Activated T-cell treated with anti-CD3 and anti-CD28 coated beads, Interleukin-2, amount 50 U/mL, for 72 hours (primary cell): ENCODE measurements around the gene KIRREL3. TPM values are rescaled to one million over a fixed set of nuclear protein-coding genes. Genes with fewer than 3 reads are reported as not detected.

Experiments
- ATAC-seq, 2 donors: fragments of 150-1000 bp; cut with Tn5 transposase; replicated peaks in 1 of 2; 2 replicates each; pipeline ENCODE4 v1.10.0; 2021; ENCODE audit warnings: moderate library complexity in 2 of 2, mild to moderate bottlenecking in 1 of 2
- DNase-seq, 2 donors: peaks; one replicate each; pipeline ENCODE4 v3.0.0; 2021 to 2022; ENCODE audit warnings: mixed read lengths in 1 of 2
- H3K27ac Mint-ChIP-seq: one replicate; pipeline ENCODE4 v1.8.0; 2022; ENCODE audit warnings: mild to moderate bottlenecking, moderate library complexity, mixed read lengths
- H3K27me3 Mint-ChIP-seq: one replicate; pipeline ENCODE4 v1.8.0; 2022; ENCODE audit warnings: low read depth, mixed read lengths
- H3K36me3 Mint-ChIP-seq, 2 donors: one replicate each; pipeline ENCODE4 v1.8.0; 2022; ENCODE audit warnings: mixed read lengths in 2 of 2, mild to moderate bottlenecking in 1 of 2; ENCODE audit not compliant: insufficient read depth in 2 of 2
- H3K4me1 Mint-ChIP-seq: one replicate; pipeline ENCODE4 v1.8.0; 2022; ENCODE audit warnings: low read depth, mixed read lengths
- H3K4me3 Mint-ChIP-seq, 2 donors: one replicate each; pipeline ENCODE4 v1.8.0; 2022; ENCODE audit warnings: mild to moderate bottlenecking in 2 of 2, mixed read lengths in 2 of 2, moderate library complexity in 2 of 2
- H3K9me3 Mint-ChIP-seq, 2 donors: one replicate each; pipeline ENCODE4 v1.8.0; 2022; ENCODE audit warnings: mixed read lengths in 2 of 2
- total RNA-seq, 2 donors: library from RNA; stranded (reverse); gene quantifications; one replicate each; pipeline ENCODE4 v1.2.3, GENCODE V29; 2022

KIRREL3 gene
- total RNA-seq, 2 donors from 2014 or later, result not detected

- no peak for ATAC-seq
- Mint-ChIP-seq H3K27me3 (no peaks in the 10 kb centered on the region), H3K4me1 (no peaks in the 10 kb centered on the region), H3K4me3 (no peak overlapping the region), H3K9me3 (no peaks in the 10 kb centered on the region), H3K36me3 (no peaks in the 10 kb centered on the region), H3K27ac (no peak overlapping the region)
- no peak for DNase-seq
These were observed 411.7 kb downstream of the KIRREL3 start for GRCh38 chr11:126588630-126589491.

GRCh38 chr11:126587541-126587940, 413.0 kb downstream of the KIRREL3 start:
- Mint-ChIP-seq H3K9me3 (no peaks in the 10 kb centered on the region), H3K27ac (no peak overlapping the region), H3K36me3 (no peaks in the 10 kb centered on the region), H3K4me3 (no peak overlapping the region), H3K4me1 (no peaks in the 10 kb centered on the region), H3K27me3 (no peaks in the 10 kb centered on the region)
- no peak for ATAC-seq
- no peak for DNase-seq

- no peaks in the 10 kb centered on the region for H3K36me3 Mint-ChIP-seq
- no peaks in the 10 kb centered on the region for H3K4me1 Mint-ChIP-seq
- H3K9me3 Mint-ChIP-seq, result no peaks in the 10 kb centered on the region
- H3K27ac Mint-ChIP-seq, result no peak overlapping the region
- no peak for DNase-seq
- no peaks in the 10 kb centered on the region for H3K27me3 Mint-ChIP-seq
- no peak overlapping the region for H3K4me3 Mint-ChIP-seq
- no peak for ATAC-seq
These were observed 414.6 kb downstream of the KIRREL3 start for GRCh38 chr11:126585774-126586491.

- ATAC-seq (no peak), DNase-seq (no peak)
- Mint-ChIP-seq H3K36me3 (no peaks in the 10 kb centered on the region), H3K4me1 (no peaks in the 10 kb centered on the region), H3K27me3 (no peaks in the 10 kb centered on the region), H3K9me3 (no peaks in the 10 kb centered on the region), H3K4me3 (no peak overlapping the region), H3K27ac (no peak overlapping the region)
These were observed 415.2 kb downstream of the KIRREL3 start for GRCh38 chr11:126585388-126585773.

- Mint-ChIP-seq H3K9me3 (no peaks in the 10 kb centered on the region), H3K27me3 (no peaks in the 10 kb centered on the region), H3K4me1 (no peaks in the 10 kb centered on the region), H3K36me3 (no peaks in the 10 kb centered on the region), H3K27ac (no peak overlapping the region), H3K4me3 (no peak overlapping the region)
- ATAC-seq (no peak), DNase-seq (no peak)
These were observed 416.8 kb downstream of the KIRREL3 start for GRCh38 chr11:126583594-126584427.

GRCh38 chr11:126583101-126583500, 417.5 kb downstream of the KIRREL3 start:
- Mint-ChIP-seq H3K4me1 (no peaks in the 10 kb centered on the region), H3K4me3 (no peak overlapping the region), H3K36me3 (no peaks in the 10 kb centered on the region), H3K27me3 (no peaks in the 10 kb centered on the region), H3K27ac (no peak overlapping the region), H3K9me3 (no peaks in the 10 kb centered on the region)
- ATAC-seq, result no peak
- DNase-seq, result no peak

- Mint-ChIP-seq H3K9me3 (no peaks in the 10 kb centered on the region), H3K27me3 (no peaks in the 10 kb centered on the region), H3K4me1 (no peaks in the 10 kb centered on the region), H3K4me3 (no peak overlapping the region), H3K27ac (no peak overlapping the region), H3K36me3 (no peaks in the 10 kb centered on the region)
- no peak for ATAC-seq
- no peak for DNase-seq
These were observed 418.5 kb downstream of the KIRREL3 start for GRCh38 chr11:126581871-126582648.

GRCh38 chr11:126578426-126578825, 422.1 kb downstream of the KIRREL3 start:
- no peaks in the 10 kb centered on the region for H3K9me3 Mint-ChIP-seq

GRCh38 chr11:126578021-126578420, 422.5 kb downstream of the KIRREL3 start:
- ATAC-seq, result no peak
- no peak for DNase-seq
- H3K9me3 Mint-ChIP-seq, result no peaks in the 10 kb centered on the region
- no peaks in the 10 kb centered on the region for H3K4me1 Mint-ChIP-seq
- no peak overlapping the region for H3K4me3 Mint-ChIP-seq
- H3K27ac Mint-ChIP-seq, result no peak overlapping the region
- H3K27me3 Mint-ChIP-seq, result no peaks in the 10 kb centered on the region
- H3K36me3 Mint-ChIP-seq, result no peaks in the 10 kb centered on the region

More at GRCh38 chr11:126578426-126578825, 422.1 kb downstream of the KIRREL3 start:
- Mint-ChIP-seq H3K4me1 (no peaks in the 10 kb centered on the region), H3K36me3 (no peaks in the 10 kb centered on the region), H3K27me3 (no peaks in the 10 kb centered on the region), H3K27ac (no peak overlapping the region), H3K4me3 (no peak overlapping the region)
- no peak for ATAC-seq
- no peak for DNase-seq

- H3K4me3 Mint-ChIP-seq, result no peak overlapping the region
These were observed 424.7 kb downstream of the KIRREL3 start for GRCh38 chr11:126575849-126576248.

GRCh38 chr11:126573325-126573978, 427.1 kb downstream of the KIRREL3 start:
- ATAC-seq, result no peak

More at GRCh38 chr11:126575849-126576248, 424.7 kb downstream of the KIRREL3 start:
- ATAC-seq, result no peak
- no peaks in the 10 kb centered on the region for H3K36me3 Mint-ChIP-seq
- DNase-seq, result no peak
- H3K4me1 Mint-ChIP-seq, result no peaks in the 10 kb centered on the region
- no peaks in the 10 kb centered on the region for H3K9me3 Mint-ChIP-seq
- no peak overlapping the region for H3K27ac Mint-ChIP-seq
- H3K27me3 Mint-ChIP-seq, result no peaks in the 10 kb centered on the region

GRCh38 chr11:126570489-126570888, 430.1 kb downstream of the KIRREL3 start:
- Mint-ChIP-seq H3K9me3 (no peaks in the 10 kb centered on the region), H3K27ac (no peak overlapping the region), H3K4me3 (no peak overlapping the region), H3K36me3 (no peaks in the 10 kb centered on the region), H3K4me1 (no peaks in the 10 kb centered on the region), H3K27me3 (peaks cover 26% of the 10 kb centered on the region)
- no peak for DNase-seq
- ATAC-seq, result no peak

More at GRCh38 chr11:126573325-126573978, 427.1 kb downstream of the KIRREL3 start:
- Mint-ChIP-seq H3K9me3 (no peaks in the 10 kb centered on the region), H3K4me3 (no peak overlapping the region), H3K27ac (no peak overlapping the region), H3K27me3 (peaks cover 7% of the 10 kb centered on the region), H3K4me1 (no peaks in the 10 kb centered on the region), H3K36me3 (no peaks in the 10 kb centered on the region)
- DNase-seq, result no peak
